Heart left ventricle (tissue), 13 donors: ENCODE results near the gene MED15.

Experiments
- CTCF ChIP-seq, 12 donors: fragments of 200-600 bp; sonication (generic) in 4 of 12; IDR thresholded peaks; one replicate each; pipeline versions ENCODE4 v1.5.0 to v1.8.0; 2018 to 2022; ENCODE audit warnings: antibody characterized with exemption in 12 of 12, mild to moderate bottlenecking in 5 of 12
- POLR2A ChIP-seq, 2 donors: fragments of 450-650 bp; IDR thresholded peaks; one replicate each; pipeline ENCODE4 v1.6.1; 2017; ENCODE audit warnings: antibody characterized with exemption in 2 of 2, mild to moderate bottlenecking in 2 of 2, moderate library complexity in 2 of 2
- donor health status: ischemic (EF 13 %, LVEDD 7.1; RV severe dilation, severe dysfunction).
- donor health status: DM: no; HTN: yes; CAD: no.
- donor health status: DM: no; HTN: no; CAD: no.
- donor health status: ischemic (EF 25% LVEDD 6.9; RV normal size, moderate dysfunction).
- donor health status: ischemic (EF 25% LVEDD 5.7; RV mildly dilated, moderate dysfunction).
- donor health status: ischemic (EF 35%, LVEDD 5.7; RV mildly dilated, moderate dysfunction).
- donor health status: nonischemic (EF 11% LVEDD 7.7; RV severe dilation, severe dysfunction).
- donor health status: DM: yes; HTN: yes; CAD: no.
- donor health status: PGD.
- donor health status: ischemic (EF 29% LVEDD 5.4; RV normal size, mild dysfunction).
- donor health status: nonischemic (EF 23%, LVEDD 6.1; RV moderate dilation, normal function).

- TF ChIP-seq CTCF (IDR thresholded peaks at IDR 0.05) (no peak), POLR2A (IDR thresholded peaks at IDR 0.05) (no peak)
Observed at GRCh38 chr22:20550057-20550817, 42.8 kb downstream of the MED15 start.
